Prostate gland (tissue), 2 donors: ENCODE results near the gene PEX5. TPM values are rescaled to one million over a fixed set of nuclear protein-coding genes. Genes with fewer than 3 reads are reported as not detected.

ENCODE experiments used
- DNase-seq: peaks from one replicate; pipeline ENCODE4 v3.0.0-alpha.2; 2019; ENCODE audit warnings: low spot score
- H3K27ac ChIP-seq, 2 donors: fragments of 200-600 bp; sonication (generic); 2 replicates each; pipeline ENCODE4 v1.5.1; 2017 to 2019
- H3K27me3 ChIP-seq: fragments of 200-600 bp; sonication (generic); replicated peaks from 2 replicates; pipeline ENCODE4 v1.5.1; 2019; ENCODE audit not compliant: insufficient read depth
- H3K36me3 ChIP-seq, 2 donors: fragments of 200-600 bp; sonication (generic); 1 replicate in 1 of 2; 2 replicates in 1 of 2; pipeline versions ENCODE4 v1.5.1 to v1.8.1; 2017 to 2019
- H3K4me1 ChIP-seq: fragments of 200-600 bp; sonication (generic); replicated peaks from 2 replicates; pipeline ENCODE4 v1.5.1; 2019
- H3K4me3 ChIP-seq, 2 donors: fragments of 200-600 bp; sonication (generic); 2 replicates each; pipeline ENCODE4 v1.5.1; 2017 to 2019
- H3K9me3 ChIP-seq: fragments of 200-600 bp; sonication (generic); 2 replicates; pipeline ENCODE4 v1.5.1; 2017
- CTCF ChIP-seq, 4 experiments: fragments of 200-600 bp in 2 of 4; fragments of 450-650 bp in 2 of 4; sonication (generic) in 2 of 4; IDR thresholded peaks; 1 replicate in 3 of 4; 2 replicates in 1 of 4; pipeline ENCODE4 v1.5.1; 2016 to 2019; ENCODE audit warnings: antibody characterized with exemption in 4 of 4, mild to moderate bottlenecking in 2 of 4, moderate library complexity in 2 of 4
- POLR2A ChIP-seq: fragments of 450-650 bp; IDR thresholded peaks from one replicate; pipeline ENCODE4 v1.6.1; 2016; ENCODE audit warnings: antibody characterized with exemption, mild to moderate bottlenecking
- POLR2AphosphoS5 ChIP-seq: sonication (generic); formaldehyde crosslinking; IDR thresholded peaks from one replicate; pipeline ENCODE4 v1.6.1; 2017; ENCODE audit warnings: antibody characterized with exemption
- WGBS: methylation state at CpG from one replicate; pipeline ENCODE4 v1.1.5; 2018; 5-methylcytosine and 5-hydroxymethylcytosine counted together
- intact Hi-C: fragments of 100-400 bp; cut with DNase I; formaldehyde crosslinking; loops from one replicate; pipeline ENCODE4 v1.14.2; 2022
- total RNA-seq, 2 donors: library from RNA; depleted of rRNA; stranded (reverse); fragments of >200 nt; gene quantifications; one replicate each; pipeline ENCODE4 v1.1.0, GENCODE V29; 2016

The PEX5 gene
- total RNA-seq, 2 donors from 2014 or later = 26.2 to 78.6 TPM

DNA sequence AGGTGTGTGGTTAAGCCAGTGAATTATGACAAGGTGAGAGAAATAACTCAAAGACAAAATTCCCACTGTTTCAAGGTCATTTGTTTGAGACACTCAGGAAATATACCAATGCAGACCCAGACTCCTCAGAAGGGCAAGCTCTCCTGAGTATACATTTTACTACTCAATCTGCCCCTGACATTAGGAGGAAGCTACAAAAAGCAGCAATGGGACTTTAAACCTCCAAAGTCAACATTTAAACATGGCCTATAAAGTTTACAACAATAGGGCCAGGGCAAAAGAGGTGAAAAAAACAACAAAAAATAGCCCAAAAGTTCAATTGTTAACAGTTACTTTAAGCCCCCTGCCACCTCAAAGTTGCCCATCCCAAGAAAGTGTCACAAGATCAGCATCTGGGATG lies 19.5 kb upstream of the PEX5 start:
- Histone ChIP-seq H3K27ac (no peak overlapping the region), H3K4me1 (no peaks in the 10 kb centered on the region), H3K9me3 (no peaks in the 10 kb centered on the region), H3K27me3 (no peaks in the 10 kb centered on the region), H3K36me3 (no peaks in the 10 kb centered on the region), H3K4me3 (no peak overlapping the region)
- no peak for TF ChIP-seq CTCF (IDR thresholded peaks at IDR 0.05)
- TF ChIP-seq POLR2A = no peak
- TF ChIP-seq POLR2AphosphoS5 = no peak
- intact Hi-C loops = no loop called here
- DNase-seq = no peak

- DNase-seq = no peak
- 70% methylated on average over 1 of the region's 1 CpG for WGBS
- Histone ChIP-seq H3K27ac (no peak overlapping the region), H3K36me3 (no peaks in the 10 kb centered on the region), H3K4me1 (no peaks in the 10 kb centered on the region), H3K4me3 (no peak overlapping the region), H3K27me3 (no peaks in the 10 kb centered on the region), H3K9me3 (no peaks in the 10 kb centered on the region)
- TF ChIP-seq CTCF (IDR thresholded peaks at IDR 0.05) = no peak
- TF ChIP-seq POLR2AphosphoS5 = no peak
- no peak for TF ChIP-seq POLR2A
- intact Hi-C loops = no loop called here
Observed at GRCh38 chr12:7171854-7172253, 17.6 kb upstream of the PEX5 start.

GRCh38 chr12:7175493-7175892 lies 14.0 kb upstream of the PEX5 start:
- Histone ChIP-seq H3K27ac (no peak overlapping the region), H3K4me3 (no peak overlapping the region), H3K9me3 (no peaks in the 10 kb centered on the region), H3K36me3 (no peaks in the 10 kb centered on the region), H3K4me1 (no peaks in the 10 kb centered on the region), H3K27me3 (no peaks in the 10 kb centered on the region)
- intact Hi-C loops = no loop called here
- TF ChIP-seq CTCF (IDR thresholded peaks at IDR 0.05) (no peak), POLR2AphosphoS5 (no peak), POLR2A (no peak)
- DNase-seq = no peak

DNA sequence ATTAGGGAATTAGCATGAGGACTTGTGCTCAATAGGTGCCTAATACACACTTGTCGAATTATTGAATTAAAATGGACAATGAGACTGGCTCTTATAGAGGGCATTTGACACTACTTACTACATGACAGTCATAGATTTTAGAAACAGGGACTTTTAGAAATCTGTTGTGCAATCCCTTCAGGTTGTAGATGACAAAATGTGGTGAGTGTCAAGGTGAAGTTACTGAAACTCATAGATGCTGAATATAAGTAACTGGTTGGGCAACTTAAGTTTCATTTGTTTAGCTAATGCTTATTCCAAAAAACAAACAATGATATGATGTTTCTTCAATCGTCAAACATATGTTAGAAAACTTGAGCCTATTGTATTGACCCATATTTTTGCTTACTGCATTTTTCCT lies 12.9 kb upstream of the PEX5 start:
- TF ChIP-seq POLR2A (no peak), POLR2AphosphoS5 (no peak), CTCF (IDR thresholded peaks at IDR 0.05) (no peak)
- no peaks in the 10 kb centered on the region for H3K36me3 ChIP-seq

DNA sequence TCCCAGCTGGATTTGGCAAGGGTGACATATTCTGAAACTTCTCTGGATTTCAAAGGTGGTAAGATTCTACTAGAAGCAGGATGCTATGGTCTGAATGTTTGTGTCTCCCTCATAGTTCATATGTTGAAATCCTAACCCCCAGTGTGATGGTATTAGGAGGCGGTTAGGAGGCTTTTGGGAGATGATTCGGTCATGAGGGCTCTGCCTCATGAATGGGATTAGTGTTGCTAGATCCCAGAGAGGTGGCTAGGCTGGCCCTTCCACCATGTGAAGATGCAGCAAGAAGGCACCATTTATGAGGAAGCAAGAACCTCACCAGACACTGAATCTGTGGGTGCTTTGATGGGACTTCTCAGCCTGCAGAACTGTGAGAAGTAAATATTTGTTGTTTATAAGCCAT lies 11.0 kb upstream of the PEX5 start:
- Histone ChIP-seq H3K36me3 (no peaks in the 10 kb centered on the region), H3K9me3 (no peaks in the 10 kb centered on the region), H3K4me3 (no peak overlapping the region), H3K27me3 (no peaks in the 10 kb centered on the region), H3K27ac (no peak overlapping the region), H3K4me1 (no peaks in the 10 kb centered on the region)
- WGBS = 88% methylated on average over 2 of the region's 2 CpGs
- TF ChIP-seq POLR2A = no peak
- TF ChIP-seq POLR2AphosphoS5 = no peak
- TF ChIP-seq CTCF (IDR thresholded peaks at IDR 0.05) = no peak
- intact Hi-C loops = no loop called here
- DNase-seq = no peak

More for the DNA sequence above, 12.9 kb upstream of the PEX5 start:
- no peaks in the 10 kb centered on the region for H3K9me3 ChIP-seq
- H3K4me3 ChIP-seq = no peak overlapping the region
- H3K4me1 ChIP-seq = no peaks in the 10 kb centered on the region
- 59% methylated on average over 2 of the region's 2 CpGs for WGBS
- intact Hi-C loops = no loop called here
- H3K27me3 ChIP-seq = no peaks in the 10 kb centered on the region
- DNase-seq = no peak
- H3K27ac ChIP-seq = no peak overlapping the region
